DMS53 (cell line): ENCODE measurements around the gene GTF2IRD1.
"Not testable (repeated sequence)": the region's sequence is repeated elsewhere in the genome, so short reads cannot be mapped to it uniquely, and the experiment has no call there.

Source experiments
- DNase-seq: peaks from one replicate; lab custom pipeline; 2025; lab: John Stamatoyannopoulos, UW

The GTF2IRD1 gene

GRCh38 chr7:74493295-74493694, 39.6 kb downstream of the GTF2IRD1 start:
- no peak for DNase-seq

DNA sequence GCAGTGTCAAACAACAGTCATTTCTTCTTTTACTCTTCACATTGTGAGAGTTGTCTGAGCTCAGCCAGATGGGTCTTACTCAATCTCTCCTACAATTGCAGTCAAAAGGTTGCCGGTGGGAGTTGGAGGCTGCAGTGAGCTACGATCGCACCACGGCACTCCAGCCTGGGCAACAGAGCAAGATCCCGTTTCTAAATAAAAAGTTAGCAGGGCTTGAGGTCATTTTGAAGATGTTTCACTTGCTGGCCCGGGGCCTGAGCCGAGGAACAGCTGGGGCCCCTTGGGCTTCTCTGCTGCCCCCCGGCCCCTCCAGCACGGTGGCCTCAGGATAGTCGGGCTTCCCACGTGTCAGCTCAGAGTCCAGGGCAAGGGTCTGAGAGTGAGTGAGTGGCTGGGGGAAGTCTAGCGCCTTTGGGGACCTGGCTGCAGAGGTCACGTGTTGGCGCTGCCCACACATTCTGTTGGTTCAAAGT, 40.4 kb downstream of the GTF2IRD1 start:
- no peak for DNase-seq

DNA sequence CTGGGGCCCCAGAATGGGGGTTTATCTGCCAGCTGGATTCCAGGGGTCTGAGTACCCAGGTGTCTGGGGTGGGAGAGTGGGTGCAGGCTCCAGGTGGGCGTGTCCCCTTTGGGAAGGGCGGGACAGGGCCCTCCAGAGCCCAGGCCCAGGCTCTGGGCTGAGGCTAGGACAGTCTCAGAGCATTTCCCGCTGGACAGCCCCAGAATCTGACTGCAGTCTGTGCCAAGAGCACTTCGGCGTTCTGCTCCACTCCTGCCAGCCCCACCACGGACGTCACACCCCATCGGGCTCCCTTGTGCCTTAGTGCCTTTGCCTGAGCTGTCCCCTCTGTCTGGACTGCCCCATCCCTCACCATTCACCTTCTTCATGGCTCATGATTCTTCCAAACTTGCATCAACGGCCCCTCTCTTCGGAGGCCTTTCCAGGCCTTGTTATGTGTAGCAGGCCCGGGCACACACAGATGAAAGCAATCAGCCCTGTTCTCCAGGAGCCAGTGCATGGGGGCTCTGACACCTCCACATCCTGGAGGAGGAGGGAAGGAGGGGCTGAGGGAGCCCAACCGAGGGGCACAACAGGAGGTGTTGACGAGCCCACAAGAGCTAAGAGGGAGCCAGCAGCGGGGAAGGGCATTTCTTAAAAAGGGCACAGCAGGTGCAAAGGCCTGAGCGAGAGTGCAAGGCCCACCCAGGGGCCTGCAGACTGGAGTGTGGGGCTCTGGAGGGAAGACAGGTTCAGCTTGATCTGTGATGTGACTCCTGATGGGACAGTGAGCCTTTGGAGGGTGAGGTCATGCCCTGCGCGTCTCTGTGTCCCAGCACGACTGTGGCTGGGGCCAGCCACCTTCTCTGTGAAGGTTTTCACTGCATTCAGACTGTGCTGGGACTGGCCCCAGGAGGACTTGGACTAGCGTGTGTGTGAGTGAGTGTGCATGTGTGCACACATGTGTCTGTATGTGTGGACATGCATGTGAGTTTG, 41.7 kb downstream of the GTF2IRD1 start:
- no peak for DNase-seq

DNA sequence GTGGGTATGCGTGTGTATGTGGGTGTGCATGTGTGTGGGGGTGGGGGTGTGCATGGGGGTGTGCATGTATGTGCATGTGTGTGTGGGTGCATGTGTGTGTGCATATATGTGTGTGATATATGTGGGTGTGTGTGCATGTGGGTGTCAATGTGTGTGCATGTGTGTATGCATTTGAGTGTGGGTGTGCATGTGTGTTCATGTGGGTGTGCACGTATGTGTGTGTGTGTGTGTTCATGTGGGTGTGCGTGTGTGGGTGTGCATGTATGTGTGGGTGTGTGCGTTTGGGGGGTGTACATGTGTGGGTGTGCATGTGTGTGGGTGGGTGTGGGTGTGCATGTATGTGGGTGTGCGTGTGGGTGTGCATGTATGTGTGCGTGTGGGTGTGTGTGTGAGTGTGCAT, 42.6 kb downstream of the GTF2IRD1 start:
- DNase-seq, result no peak

DNA sequence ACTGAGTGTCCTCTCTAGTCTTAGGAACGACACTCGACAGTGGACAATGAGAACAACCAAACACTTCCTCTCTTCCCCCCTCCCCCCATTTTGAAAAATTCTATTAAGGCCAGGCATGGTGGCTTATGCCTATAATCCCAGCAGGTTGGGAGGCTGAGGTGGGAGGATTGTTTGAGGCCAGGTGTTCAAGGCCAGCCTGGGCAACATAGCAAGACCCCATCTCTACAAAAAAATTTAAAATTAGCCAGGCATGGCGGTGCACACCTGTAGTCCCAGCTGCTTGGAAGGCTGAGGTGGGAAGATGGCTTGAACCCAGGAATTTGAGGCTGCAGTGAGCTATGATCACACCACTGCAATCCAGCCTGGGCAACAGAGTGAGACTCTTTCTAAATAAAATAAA, 43.1 kb downstream of the GTF2IRD1 start:
- not testable (repeated sequence) for DNase-seq

- no peak for DNase-seq
These were observed 44.6 kb downstream of the GTF2IRD1 start for GRCh38 chr7:74498354-74498753.

DNA sequence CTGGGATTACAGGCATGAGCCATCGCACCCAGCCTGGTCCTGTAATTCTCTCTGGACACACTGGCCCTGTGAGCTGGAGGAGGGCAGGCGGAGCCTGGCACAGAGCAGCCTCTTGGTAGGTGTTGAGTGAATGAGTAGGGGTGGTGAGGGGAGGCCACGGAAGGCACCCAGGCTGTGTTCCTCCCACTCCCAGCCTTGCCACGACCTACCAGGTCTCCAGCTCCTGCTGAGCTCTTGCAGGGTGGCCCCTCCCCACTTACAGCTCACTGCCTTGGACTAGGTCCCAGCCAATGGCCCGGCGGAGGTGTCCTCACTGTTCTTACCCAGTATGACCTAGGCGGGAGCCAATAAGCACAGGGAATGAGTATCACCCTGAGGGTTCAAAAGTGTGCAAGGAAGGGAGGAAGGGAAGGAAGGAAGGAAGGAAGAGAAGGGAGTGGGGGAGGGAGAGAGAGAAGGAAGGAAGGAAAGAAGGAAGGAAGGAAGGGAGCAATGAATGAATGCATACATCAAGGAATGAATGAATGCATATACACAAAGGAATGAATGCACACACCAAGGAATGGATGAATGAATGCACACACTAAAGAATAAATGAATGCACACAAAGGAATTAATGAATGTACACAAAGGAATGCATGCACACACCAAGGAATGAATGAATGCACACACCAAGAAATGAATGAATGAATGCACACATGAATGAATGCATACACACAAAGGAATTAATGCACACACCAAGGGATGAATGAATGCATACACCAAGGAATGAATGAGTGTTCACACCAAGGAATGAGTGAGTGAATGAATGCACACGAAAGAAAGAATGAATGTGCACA, 45.5 kb downstream of the GTF2IRD1 start:
- DNase-seq, result no peak

DNA sequence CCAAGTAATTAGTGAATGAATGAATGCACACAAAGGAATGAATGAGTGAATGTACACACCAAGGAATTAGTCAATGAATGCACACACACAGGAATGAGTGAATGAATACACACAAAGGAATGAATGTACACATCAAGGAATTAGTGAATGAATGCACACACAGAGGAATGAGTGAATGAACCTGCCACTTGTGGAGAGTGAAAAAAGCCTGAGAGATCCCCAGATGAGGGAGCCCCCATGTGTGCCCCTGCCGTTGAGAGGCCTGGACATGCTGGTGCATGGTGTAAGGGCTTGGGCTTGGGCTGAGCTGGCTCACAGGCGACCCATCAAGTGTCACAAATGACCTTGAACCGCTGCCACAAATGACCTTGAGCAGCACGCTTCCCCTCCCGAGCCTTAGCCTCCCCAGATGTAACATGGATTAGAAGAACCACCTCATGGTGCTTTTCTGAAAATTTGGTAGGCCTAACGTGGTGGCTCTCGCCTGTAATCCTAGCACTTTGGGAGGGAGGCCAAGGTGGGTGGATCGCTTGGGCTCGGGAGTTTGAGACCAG, 46.2 kb downstream of the GTF2IRD1 start:
- no peak for DNase-seq

- no peak for DNase-seq
These were observed 47.6 kb downstream of the GTF2IRD1 start for GRCh38 chr7:74501298-74501697.

DNA sequence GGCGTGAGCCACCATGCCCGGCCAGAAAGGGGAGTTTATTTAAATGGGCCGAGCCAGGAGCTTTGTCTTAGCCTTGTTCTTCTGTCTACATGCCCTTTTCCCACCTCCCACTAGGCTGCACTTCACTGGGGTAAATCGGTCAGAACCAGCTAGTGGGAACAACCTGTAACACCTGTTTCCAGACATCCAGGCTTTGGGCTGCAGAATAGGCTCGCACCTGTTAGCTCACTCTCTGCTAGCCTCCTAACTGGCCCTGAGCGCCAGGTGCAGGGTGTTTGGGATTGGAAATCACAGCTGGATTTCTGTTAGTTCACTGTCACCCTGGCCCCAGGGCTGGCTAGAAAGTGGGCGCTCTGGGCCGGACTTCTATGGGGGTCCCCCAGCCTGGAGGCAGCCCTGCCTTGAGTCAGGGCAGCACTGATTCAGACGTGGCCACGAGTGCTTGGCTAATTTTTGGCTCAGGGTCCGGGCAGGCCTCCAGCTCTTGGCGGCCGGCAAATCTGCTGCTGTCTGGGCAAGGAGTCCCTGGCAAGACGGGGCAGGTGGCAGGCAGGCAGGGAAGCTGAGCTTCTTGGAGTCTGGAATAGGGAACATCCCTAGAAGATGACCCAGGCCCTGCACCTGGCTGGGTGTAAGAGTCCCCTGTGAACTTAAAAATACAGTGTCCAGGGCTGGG, 48.6 kb downstream of the GTF2IRD1 start:
- peak; percentile 81 for DNase-seq

DNA sequence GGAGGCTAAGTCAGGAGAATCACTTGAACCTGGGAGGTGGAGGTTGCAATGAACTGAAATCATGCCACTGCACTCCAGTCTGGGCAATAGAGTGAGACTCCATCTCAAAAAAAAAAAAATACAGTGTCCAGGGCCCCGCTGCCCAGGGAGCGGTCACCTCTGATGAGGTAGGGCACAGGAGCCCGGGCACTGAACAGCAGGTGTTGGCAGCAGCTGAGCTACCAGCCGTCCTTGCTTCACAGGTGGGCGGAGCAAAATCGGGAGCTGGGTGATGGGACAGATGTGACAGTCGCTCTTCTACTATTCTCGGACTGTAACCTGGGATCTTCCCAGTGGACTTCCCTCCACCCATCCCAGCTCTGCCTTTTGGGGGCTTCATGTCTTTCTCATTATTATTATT, 49.4 kb downstream of the GTF2IRD1 start:
- no peak for DNase-seq

DNA sequence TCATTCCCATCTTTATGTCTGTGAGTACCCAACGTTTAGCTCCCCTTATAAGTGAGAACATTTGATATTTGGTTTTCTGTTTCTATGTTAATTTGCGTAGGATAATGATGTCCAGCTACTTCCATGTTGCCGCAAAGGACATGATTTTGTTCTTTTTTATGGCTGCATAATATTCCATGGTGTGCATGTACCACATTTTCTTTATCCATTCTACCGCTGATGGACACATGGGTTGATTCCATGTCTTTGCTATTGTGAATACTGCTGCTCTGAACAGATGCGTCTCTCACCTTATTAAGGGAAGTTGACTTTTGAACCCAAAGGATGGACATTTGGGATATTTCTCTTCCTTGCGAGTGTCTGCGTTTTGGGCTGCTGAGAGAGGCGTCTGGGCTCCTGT, 50.2 kb downstream of the GTF2IRD1 start:
- no peak for DNase-seq

DNA sequence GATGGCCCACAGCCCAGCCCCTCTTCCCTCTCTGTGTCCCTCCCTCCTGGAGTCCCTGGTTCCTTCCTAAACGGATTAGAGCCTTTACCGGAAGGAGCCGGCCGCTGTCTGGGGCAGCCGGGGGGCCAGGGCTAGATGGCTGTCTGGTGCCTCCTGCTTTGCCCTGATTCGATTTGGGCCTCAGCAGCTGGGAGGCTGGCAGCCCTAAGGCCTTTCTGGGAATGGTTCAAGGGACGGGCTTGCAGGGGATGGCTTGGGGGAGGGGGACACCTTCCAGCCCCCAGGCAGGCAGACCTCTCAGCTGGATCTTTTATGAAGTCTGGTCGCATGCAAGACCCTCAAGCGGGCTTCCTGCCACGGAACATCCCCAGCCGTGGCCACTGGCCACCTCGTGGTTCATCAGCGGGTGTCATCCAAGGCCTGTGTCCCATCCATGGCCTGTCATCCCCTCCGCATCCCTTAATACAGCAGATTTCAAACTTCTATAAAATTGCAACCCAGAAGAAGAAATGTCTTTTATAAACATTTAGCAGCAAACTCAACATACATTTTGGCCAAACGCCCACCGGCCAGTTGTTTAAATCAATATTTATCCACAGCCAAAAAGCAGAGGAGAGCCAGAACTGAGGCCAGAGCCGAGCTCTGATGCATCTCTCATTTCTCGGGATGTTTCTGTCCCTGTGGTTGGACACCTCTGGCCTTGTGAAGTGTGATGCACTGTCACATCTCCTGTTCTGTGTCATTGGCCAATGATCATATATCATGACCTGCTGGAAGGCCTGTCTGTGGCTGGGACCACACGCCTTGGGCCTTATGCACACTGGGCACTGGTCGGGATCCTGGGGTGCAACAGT, 52.0 kb downstream of the GTF2IRD1 start:
- DNase-seq, result no peak

DNA sequence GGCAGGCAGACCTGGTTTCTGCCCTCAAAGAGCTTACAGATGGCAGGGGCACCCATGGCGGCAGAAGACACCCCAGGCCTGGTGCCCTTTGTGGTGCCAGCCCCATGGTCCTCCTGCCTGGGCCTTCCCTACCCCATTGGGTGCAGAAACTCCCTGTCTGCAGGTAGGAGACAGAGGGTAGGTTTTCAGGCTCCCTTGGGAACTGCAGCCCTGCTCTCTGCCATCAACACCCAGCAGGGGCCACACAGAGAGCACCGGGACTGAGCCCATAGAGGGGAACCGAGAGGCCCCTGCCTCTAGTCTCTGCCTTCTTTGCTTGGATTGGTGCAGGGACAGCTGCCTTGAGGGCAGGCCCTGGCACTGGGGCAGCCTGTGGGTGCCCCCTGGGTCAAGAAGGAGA, 52.6 kb downstream of the GTF2IRD1 start:
- DNase-seq, result no peak

DNA sequence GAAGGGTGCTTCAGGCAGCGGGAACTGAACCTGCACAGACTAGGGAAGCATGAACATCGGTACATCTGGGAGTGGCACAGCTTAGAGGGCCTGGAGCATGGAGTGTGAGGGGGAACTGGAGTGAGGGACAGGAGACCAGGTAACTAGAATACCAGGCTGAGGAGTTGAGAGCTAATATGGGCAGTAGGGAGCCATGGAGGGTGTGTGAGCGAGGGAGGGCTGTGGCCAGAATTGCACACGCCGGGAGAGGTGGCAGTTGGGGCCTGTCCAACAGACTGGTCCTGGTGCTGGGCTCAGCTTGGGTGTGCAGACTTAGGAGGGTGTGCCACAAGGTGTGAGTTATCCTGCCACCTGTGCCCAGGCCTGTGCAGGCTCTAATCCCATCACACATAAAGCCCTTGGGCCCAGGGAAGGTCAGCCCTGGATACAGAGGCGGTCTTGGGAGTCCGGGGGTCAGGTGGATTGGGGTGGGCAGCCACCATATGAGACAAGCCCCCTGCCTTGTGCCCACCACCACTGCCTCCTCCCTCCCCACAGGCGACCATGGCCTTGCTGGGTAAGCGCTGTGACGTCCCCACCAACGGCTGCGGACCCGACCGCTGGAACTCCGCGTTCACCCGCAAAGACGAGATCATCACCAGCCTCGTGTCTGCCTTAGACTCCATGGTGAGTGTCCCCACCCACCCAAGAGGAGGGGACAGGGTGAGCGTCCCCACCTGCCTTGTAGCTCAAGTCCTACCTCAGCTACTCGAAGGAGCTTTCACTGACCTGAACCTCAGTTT, 54.0 kb downstream of the GTF2IRD1 start:
- DNase-seq, result no peak

GRCh38 chr7:74509453-74509852, 55.7 kb downstream of the GTF2IRD1 start:
- DNase-seq, result not testable (repeated sequence)

- no peak for DNase-seq
These were observed 57.6 kb downstream of the GTF2IRD1 start for GRCh38 chr7:74511345-74511744.

DNA sequence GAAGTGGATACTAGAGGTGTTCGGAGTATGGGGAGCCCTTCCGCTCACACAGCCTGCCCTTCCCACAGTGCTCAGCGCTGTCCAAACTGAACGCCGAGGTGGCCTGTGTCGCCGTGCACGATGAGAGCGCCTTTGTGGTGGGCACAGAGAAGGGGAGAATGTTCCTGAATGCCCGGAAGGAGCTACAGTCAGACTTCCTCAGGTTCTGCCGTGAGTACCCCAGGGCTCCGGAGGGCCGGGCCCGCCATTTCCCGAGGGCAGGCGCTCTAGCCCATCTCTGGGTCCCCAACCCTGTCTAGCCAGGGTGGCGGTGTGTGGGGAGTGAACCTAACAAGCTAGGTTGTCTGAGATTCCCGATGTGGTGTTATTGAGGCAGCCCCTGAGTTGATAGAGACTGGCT, 59.1 kb downstream of the GTF2IRD1 start:
- DNase-seq, result no peak

GRCh38 chr7:74514131-74514591, 60.5 kb downstream of the GTF2IRD1 start:
- peak; percentile 47 for DNase-seq

- no peak for DNase-seq
These were observed 61.6 kb downstream of the GTF2IRD1 start for GRCh38 chr7:74515276-74515675.
